ENCODE measurements around the gene ACAT1.

DNA sequence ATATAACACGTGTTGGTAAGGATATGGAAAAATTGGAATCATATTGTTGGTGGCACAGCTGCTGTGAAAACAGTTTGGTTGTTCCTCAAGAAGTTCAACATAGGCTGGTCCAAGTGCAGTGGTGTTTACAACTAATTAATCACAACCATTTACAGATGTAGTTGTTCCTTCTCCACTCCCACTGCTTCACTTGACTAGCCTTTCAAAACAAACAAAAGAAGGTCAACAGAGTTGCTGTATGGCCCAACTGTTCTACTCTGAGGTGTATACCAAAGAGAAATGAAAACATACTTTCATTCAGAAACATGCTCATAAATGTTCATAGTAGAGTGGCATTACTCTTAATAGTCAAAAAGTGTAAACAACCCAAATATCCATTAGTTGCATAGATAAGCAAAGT, 36.6 kb upstream of the ACAT1 start:
- TF ChIP-seq, protein P1, sequence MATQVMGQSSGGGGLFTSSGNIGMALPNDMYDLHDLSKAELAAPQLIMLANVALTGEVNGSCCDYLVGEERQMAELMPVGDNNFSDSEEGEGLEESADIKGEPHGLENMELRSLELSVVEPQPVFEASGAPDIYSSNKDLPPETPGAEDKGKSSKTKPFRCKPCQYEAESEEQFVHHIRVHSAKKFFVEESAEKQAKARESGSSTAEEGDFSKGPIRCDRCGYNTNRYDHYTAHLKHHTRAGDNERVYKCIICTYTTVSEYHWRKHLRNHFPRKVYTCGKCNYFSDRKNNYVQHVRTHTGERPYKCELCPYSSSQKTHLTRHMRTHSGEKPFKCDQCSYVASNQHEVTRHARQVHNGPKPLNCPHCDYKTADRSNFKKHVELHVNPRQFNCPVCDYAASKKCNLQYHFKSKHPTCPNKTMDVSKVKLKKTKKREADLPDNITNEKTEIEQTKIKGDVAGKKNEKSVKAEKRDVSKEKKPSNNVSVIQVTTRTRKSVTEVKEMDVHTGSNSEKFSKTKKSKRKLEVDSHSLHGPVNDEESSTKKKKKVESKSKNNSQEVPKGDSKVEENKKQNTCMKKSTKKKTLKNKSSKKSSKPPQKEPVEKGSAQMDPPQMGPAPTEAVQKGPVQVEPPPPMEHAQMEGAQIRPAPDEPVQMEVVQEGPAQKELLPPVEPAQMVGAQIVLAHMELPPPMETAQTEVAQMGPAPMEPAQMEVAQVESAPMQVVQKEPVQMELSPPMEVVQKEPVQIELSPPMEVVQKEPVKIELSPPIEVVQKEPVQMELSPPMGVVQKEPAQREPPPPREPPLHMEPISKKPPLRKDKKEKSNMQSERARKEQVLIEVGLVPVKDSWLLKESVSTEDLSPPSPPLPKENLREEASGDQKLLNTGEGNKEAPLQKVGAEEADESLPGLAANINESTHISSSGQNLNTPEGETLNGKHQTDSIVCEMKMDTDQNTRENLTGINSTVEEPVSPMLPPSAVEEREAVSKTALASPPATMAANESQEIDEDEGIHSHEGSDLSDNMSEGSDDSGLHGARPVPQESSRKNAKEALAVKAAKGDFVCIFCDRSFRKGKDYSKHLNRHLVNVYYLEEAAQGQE (IDR thresholded peaks at IDR 0.05; ENCODE audit: insufficient read depth in 1 of 2, low read depth in 2 of 2, low read length in 2 of 2) = no peak
- TF ChIP-seq TAF1 (IDR thresholded peaks at IDR 0.05; ENCODE audit: borderline replicate concordance, insufficient read depth, low read length) = no peak

Data from PFSK-1 (cell line).